WERI-Rb-1 (cell line): ENCODE measurements around the gene C2orf68.

Source experiments
- DNase-seq: peaks from one replicate; pipeline ENCODE4 v3.0.0-alpha.2; 2020
- H3K27ac ChIP-seq: fragments of 250-450 bp; sonication (Bioruptor Pico); 2 replicates; pipeline ENCODE4 v1.5.1; 2020; ENCODE audit warnings: mild to moderate bottlenecking, moderate library complexity
- H3K27me3 ChIP-seq: fragments of 250-450 bp; sonication (Bioruptor Pico); 2 replicates; pipeline ENCODE4 v1.5.1; 2021; ENCODE audit warnings: mild to moderate bottlenecking, low read depth, moderate library complexity; ENCODE audit not compliant: insufficient read depth, severe bottlenecking
- H3K36me3 ChIP-seq: fragments of 250-450 bp; sonication (Bioruptor Pico); 2 replicates; pipeline ENCODE4 v1.5.1; 2020; ENCODE audit warnings: mild to moderate bottlenecking, moderate library complexity
- H3K4me3 ChIP-seq: 2 replicates; pipeline ENCODE4 v1.5.1; 2011; ENCODE audit warnings: low read depth, mild to moderate bottlenecking, control low read depth, low read length
- H3K9me3 ChIP-seq: fragments of 250-450 bp; sonication (Bioruptor Pico); 2 replicates; pipeline ENCODE4 v1.5.1; 2021; ENCODE audit warnings: mild to moderate bottlenecking, moderate library complexity; ENCODE audit not compliant: severe bottlenecking
- TF ChIP-seq, protein P1 (sequence below): IDR thresholded peaks from 2 replicates; pipeline ENCODE4 v1.5.1; 2011; ENCODE audit warnings: low read depth, mild to moderate bottlenecking, control low read depth, inconsistent platforms, low read length

C2orf68 gene

GRCh38 chr2:85642725-85643124 lies 30.9 kb upstream of the C2orf68 start:
- no peak overlapping the region for H3K27ac ChIP-seq
- H3K4me3 ChIP-seq, result no peak overlapping the region
- peaks cover 97% of the 10 kb centered on the region for H3K36me3 ChIP-seq
- H3K9me3 ChIP-seq, result no peaks in the 10 kb centered on the region
- DNase-seq, result no peak
- TF ChIP-seq, protein P1, sequence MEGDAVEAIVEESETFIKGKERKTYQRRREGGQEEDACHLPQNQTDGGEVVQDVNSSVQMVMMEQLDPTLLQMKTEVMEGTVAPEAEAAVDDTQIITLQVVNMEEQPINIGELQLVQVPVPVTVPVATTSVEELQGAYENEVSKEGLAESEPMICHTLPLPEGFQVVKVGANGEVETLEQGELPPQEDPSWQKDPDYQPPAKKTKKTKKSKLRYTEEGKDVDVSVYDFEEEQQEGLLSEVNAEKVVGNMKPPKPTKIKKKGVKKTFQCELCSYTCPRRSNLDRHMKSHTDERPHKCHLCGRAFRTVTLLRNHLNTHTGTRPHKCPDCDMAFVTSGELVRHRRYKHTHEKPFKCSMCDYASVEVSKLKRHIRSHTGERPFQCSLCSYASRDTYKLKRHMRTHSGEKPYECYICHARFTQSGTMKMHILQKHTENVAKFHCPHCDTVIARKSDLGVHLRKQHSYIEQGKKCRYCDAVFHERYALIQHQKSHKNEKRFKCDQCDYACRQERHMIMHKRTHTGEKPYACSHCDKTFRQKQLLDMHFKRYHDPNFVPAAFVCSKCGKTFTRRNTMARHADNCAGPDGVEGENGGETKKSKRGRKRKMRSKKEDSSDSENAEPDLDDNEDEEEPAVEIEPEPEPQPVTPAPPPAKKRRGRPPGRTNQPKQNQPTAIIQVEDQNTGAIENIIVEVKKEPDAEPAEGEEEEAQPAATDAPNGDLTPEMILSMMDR, result no peak
- H3K27me3 ChIP-seq, result no peaks in the 10 kb centered on the region

- no peaks in the 10 kb centered on the region for H3K9me3 ChIP-seq
- H3K27me3 ChIP-seq, result no peaks in the 10 kb centered on the region
- no peak for DNase-seq
- H3K36me3 ChIP-seq, result peaks cover 97% of the 10 kb centered on the region
- TF ChIP-seq, protein P1, result no peak
- no peak overlapping the region for H3K27ac ChIP-seq
- H3K4me3 ChIP-seq, result no peak overlapping the region
Measured at GRCh38 chr2:85635636-85636035, 23.8 kb upstream of the C2orf68 start.

DNA sequence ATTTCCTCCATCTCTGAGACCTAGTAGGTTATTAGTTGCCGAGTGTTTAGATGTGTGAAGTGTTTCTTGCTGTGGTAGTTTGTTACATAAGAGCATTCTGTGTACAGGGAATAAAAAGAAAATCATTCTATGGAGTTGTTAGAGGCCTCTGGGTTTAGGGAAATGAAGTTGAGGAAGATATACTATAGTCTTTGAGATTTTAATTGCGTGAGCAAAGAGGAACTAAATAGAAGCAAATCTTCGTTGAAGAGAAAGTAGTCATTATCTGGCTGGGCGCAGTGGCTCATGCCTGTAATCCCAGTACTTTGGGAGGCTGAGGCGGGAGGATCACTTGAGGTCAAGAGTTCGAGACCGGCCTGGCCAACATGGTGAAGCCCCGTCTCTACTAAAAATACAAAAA lies 23.1 kb upstream of the C2orf68 start:
- H3K9me3 ChIP-seq, result no peaks in the 10 kb centered on the region

DNA sequence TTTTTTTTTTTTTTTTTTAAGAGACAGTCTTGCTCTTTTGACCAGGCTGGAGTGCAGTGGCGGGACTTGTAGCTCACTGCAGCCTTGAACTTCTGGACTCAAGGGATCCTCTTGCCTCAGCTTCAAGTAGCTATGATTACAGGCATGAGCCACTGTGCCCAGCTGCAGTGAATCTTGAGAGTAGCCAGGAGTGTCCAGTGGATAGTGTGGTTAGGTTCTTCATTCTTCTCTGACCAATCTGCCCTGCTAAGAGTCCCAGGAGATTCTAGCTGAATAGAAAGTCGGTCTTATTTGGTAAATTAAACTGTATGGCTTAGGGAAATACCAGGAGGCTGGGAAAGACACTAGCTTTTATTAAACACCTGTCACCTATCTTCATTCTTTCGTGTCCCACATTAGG lies 19.4 kb upstream of the C2orf68 start:
- Histone ChIP-seq H3K27me3 (no peaks in the 10 kb centered on the region), H3K9me3 (no peaks in the 10 kb centered on the region), H3K4me3 (no peak overlapping the region), H3K36me3 (peaks cover 91% of the 10 kb centered on the region), H3K27ac (no peak overlapping the region)
- TF ChIP-seq, protein P1, result no peak
- DNase-seq, result no peak

More for the DNA sequence above, 23.1 kb upstream of the C2orf68 start:
- Histone ChIP-seq H3K27ac (no peak overlapping the region), H3K36me3 (peaks cover 97% of the 10 kb centered on the region), H3K27me3 (no peaks in the 10 kb centered on the region), H3K4me3 (no peak overlapping the region)
- no peak for DNase-seq
- TF ChIP-seq, protein P1, result no peak

- Histone ChIP-seq H3K9me3 (no peaks in the 10 kb centered on the region), H3K4me3 (no peak overlapping the region), H3K36me3 (peaks cover 91% of the 10 kb centered on the region), H3K27me3 (no peaks in the 10 kb centered on the region), H3K27ac (no peak overlapping the region)
- TF ChIP-seq, protein P1, result no peak
- no peak for DNase-seq
Measured at GRCh38 chr2:85628658-85629057, 16.8 kb upstream of the C2orf68 start.

DNA sequence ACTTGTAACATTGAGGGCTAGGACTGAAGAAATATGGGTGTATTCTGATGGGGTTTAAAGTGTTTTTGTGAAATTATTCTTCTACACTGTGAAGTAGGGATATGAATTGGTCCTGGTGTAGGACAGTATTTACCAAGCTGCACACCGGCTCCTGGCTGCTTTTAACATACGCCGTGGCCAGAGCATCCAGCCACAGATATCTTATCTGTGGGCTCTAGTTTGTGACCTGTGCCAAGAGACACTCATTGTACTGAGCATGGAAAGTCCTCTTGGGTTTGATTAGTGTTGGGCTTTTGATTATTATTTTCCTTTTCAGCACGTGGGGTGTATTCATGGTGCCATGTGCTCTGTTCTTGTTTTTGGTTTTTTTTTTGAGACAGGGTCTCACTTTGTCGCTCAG lies 12.1 kb upstream of the C2orf68 start:
- no peak for DNase-seq
- no peaks in the 10 kb centered on the region for H3K27me3 ChIP-seq
- H3K9me3 ChIP-seq, result no peaks in the 10 kb centered on the region
- TF ChIP-seq, protein P1, result no peak
- H3K27ac ChIP-seq, result no peak overlapping the region
- no peak overlapping the region for H3K4me3 ChIP-seq
- H3K36me3 ChIP-seq, result peaks cover 89% of the 10 kb centered on the region
